Hepatocyte (in vitro differentiated cells): ENCODE measurements around the gene TFEB.

Experiments used
- CTCF ChIP-seq: fragments of 200-600 bp; sonication (generic); IDR thresholded peaks from 2 replicates; pipeline ENCODE4 v1.5.1; 2016; ENCODE audit warnings: antibody characterized with exemption, mild to moderate bottlenecking; ENCODE audit not compliant: poor library complexity
- EZH2 ChIP-seq: fragments of 200-600 bp; sonication (generic); IDR thresholded peaks from 2 replicates; pipeline ENCODE4 v1.6.1; 2016; ENCODE audit warnings: antibody characterized with exemption, mild to moderate bottlenecking, borderline replicate concordance

- TF ChIP-seq CTCF (no peak), EZH2 (no peak)
Measured at GRCh38 chr6:41768545-41769308, 33.3 kb upstream of the TFEB start.
